ENCODE results near the gene FHIT.

FHIT gene

GRCh38 chr3:60126511-60127304, 1124.5 kb downstream of the FHIT start:
- DNase-seq (ENCODE audit: low read depth in 2 of 2) = no peak

- no peak for DNase-seq (ENCODE audit: low read depth in 2 of 2)
Measured at GRCh38 chr3:60125686-60126085, 1125.6 kb downstream of the FHIT start.

GRCh38 chr3:60120245-60120644, 1131.0 kb downstream of the FHIT start:
- DNase-seq (ENCODE audit: low read depth in 2 of 2) = no peak

GRCh38 chr3:60114191-60114590, 1137.1 kb downstream of the FHIT start:
- DNase-seq (ENCODE audit: low read depth in 2 of 2) = no peak

GRCh38 chr3:60107275-60107674, 1144.0 kb downstream of the FHIT start:
- DNase-seq (ENCODE audit: low read depth in 2 of 2) = no peak

GRCh38 chr3:60102154-60102553, 1149.1 kb downstream of the FHIT start:
- DNase-seq (ENCODE audit: low read depth in 2 of 2) = no peak

- no peak for DNase-seq (ENCODE audit: low read depth in 2 of 2)
Measured at GRCh38 chr3:60101621-60102020, 1149.6 kb downstream of the FHIT start.

GRCh38 chr3:60096403-60096802, 1154.8 kb downstream of the FHIT start:
- DNase-seq (ENCODE audit: low read depth in 2 of 2) = no peak

GRCh38 chr3:60095930-60096329, 1155.3 kb downstream of the FHIT start:
- DNase-seq (ENCODE audit: low read depth in 2 of 2) = no peak

GRCh38 chr3:60095516-60095915, 1155.7 kb downstream of the FHIT start:
- no peak for DNase-seq (ENCODE audit: low read depth in 2 of 2)

GRCh38 chr3:60094392-60094947, 1156.8 kb downstream of the FHIT start:
- DNase-seq (ENCODE audit: low read depth in 2 of 2) = no peak

- DNase-seq (ENCODE audit: low read depth in 2 of 2) = no peak
Measured at GRCh38 chr3:60090548-60090947, 1160.7 kb downstream of the FHIT start.

- peak in 1 of 2 donors; percentile 3 for DNase-seq (ENCODE audit: low read depth in 2 of 2)
Measured at GRCh38 chr3:60086811-60087210, 1164.4 kb downstream of the FHIT start.

GRCh38 chr3:60085649-60086048, 1165.6 kb downstream of the FHIT start:
- no peak for DNase-seq (ENCODE audit: low read depth in 2 of 2)

- DNase-seq (ENCODE audit: low read depth in 2 of 2) = no peak
Measured at GRCh38 chr3:60081381-60082095, 1169.7 kb downstream of the FHIT start.

GRCh38 chr3:60080648-60081047, 1170.6 kb downstream of the FHIT start:
- no peak for DNase-seq (ENCODE audit: low read depth in 2 of 2)

GRCh38 chr3:60079076-60079475, 1172.2 kb downstream of the FHIT start:
- DNase-seq (ENCODE audit: low read depth in 2 of 2) = peak in 1 of 2 donors; percentile 15

GRCh38 chr3:60076331-60076730, 1174.9 kb downstream of the FHIT start:
- DNase-seq (ENCODE audit: low read depth in 2 of 2) = no peak

GRCh38 chr3:60073942-60074341, 1177.3 kb downstream of the FHIT start:
- no peak for DNase-seq (ENCODE audit: low read depth in 2 of 2)

GRCh38 chr3:60073228-60073627, 1178.0 kb downstream of the FHIT start:
- DNase-seq (ENCODE audit: low read depth in 2 of 2) = no peak

- DNase-seq (ENCODE audit: low read depth in 2 of 2) = no peak
Measured at GRCh38 chr3:60070366-60070765, 1180.9 kb downstream of the FHIT start.

GRCh38 chr3:60065227-60065868, 1185.9 kb downstream of the FHIT start:
- DNase-seq (ENCODE audit: low read depth in 2 of 2) = no peak
